ENCODE data around the gene SLC22A2. TPM values are rescaled to one million over a fixed set of nuclear protein-coding genes. Genes with fewer than 3 reads are reported as not detected.
"Not testable (repeated sequence)": the region's sequence is repeated elsewhere in the genome, so short reads cannot be mapped to it uniquely, and the experiment has no call there.

Gene SLC22A2
- total RNA-seq, 1 donor from 2014 or later = not detected

GRCh38 chr6:160239929-160240690, 18.5 kb downstream of the SLC22A2 start:
- TF ChIP-seq CTCF (IDR thresholded peaks at IDR 0.05; ENCODE audit: borderline replicate concordance) = no peak
- no peak overlapping the region for H3K27ac ChIP-seq (replicated peaks)
- no peaks in the 10 kb centered on the region for H3K27me3 ChIP-seq (ENCODE audit: low read depth)
- H3K36me3 ChIP-seq = no peaks in the 10 kb centered on the region
- H3K4me1 ChIP-seq = no peaks in the 10 kb centered on the region
- no peak for DNase-seq
- peaks cover 17% of the 10 kb centered on the region for H3K9me3 ChIP-seq (replicated peaks)
- intact Hi-C loops (cut with micrococcal nuclease) = no loop called here
- H3K4me3 ChIP-seq = no peak overlapping the region

GRCh38 chr6:160238761-160239751, 19.6 kb downstream of the SLC22A2 start:
- peaks cover 17% of the 10 kb centered on the region for H3K9me3 ChIP-seq (replicated peaks)
- no peaks in the 10 kb centered on the region for H3K36me3 ChIP-seq
- intact Hi-C loops (cut with micrococcal nuclease) = no loop called here
- H3K4me1 ChIP-seq = no peaks in the 10 kb centered on the region
- no peaks in the 10 kb centered on the region for H3K27me3 ChIP-seq (ENCODE audit: low read depth)
- DNase-seq = no peak
- H3K4me3 ChIP-seq = no peak overlapping the region
- no peak overlapping the region for H3K27ac ChIP-seq (replicated peaks)
- TF ChIP-seq CTCF (IDR thresholded peaks at IDR 0.05; ENCODE audit: borderline replicate concordance) = no peak

GRCh38 chr6:160238278-160238711, 20.3 kb downstream of the SLC22A2 start:
- peaks cover 17% of the 10 kb centered on the region for H3K9me3 ChIP-seq (replicated peaks)
- H3K4me1 ChIP-seq = no peaks in the 10 kb centered on the region
- no peak for TF ChIP-seq CTCF (IDR thresholded peaks at IDR 0.05; ENCODE audit: borderline replicate concordance)
- H3K36me3 ChIP-seq = no peaks in the 10 kb centered on the region
- no peak overlapping the region for H3K27ac ChIP-seq (replicated peaks)
- no peaks in the 10 kb centered on the region for H3K27me3 ChIP-seq (ENCODE audit: low read depth)
- intact Hi-C loops (cut with micrococcal nuclease) = no loop called here
- no peak overlapping the region for H3K4me3 ChIP-seq
- DNase-seq = no peak

- H3K4me1 ChIP-seq; DNase-seq; H3K27ac ChIP-seq (replicated peaks); H3K4me3 ChIP-seq; intact Hi-C loops (cut with micrococcal nuclease); H3K27me3 ChIP-seq (ENCODE audit: low read depth); H3K36me3 ChIP-seq: not testable (repeated sequence)
- H3K9me3 ChIP-seq (replicated peaks) = peaks cover 17% of the 10 kb centered on the region
Observed at GRCh38 chr6:160237597-160238275, 20.9 kb downstream of the SLC22A2 start.

GRCh38 chr6:160236235-160236872, 22.3 kb downstream of the SLC22A2 start:
- H3K27ac ChIP-seq (replicated peaks); H3K4me1 ChIP-seq; intact Hi-C loops (cut with micrococcal nuclease); DNase-seq; H3K36me3 ChIP-seq; H3K4me3 ChIP-seq; H3K27me3 ChIP-seq (ENCODE audit: low read depth): not testable (repeated sequence)
- H3K9me3 ChIP-seq (replicated peaks) = peaks cover 17% of the 10 kb centered on the region

- H3K36me3 ChIP-seq; H3K4me1 ChIP-seq; H3K27ac ChIP-seq (replicated peaks); H3K27me3 ChIP-seq (ENCODE audit: low read depth); intact Hi-C loops (cut with micrococcal nuclease); H3K4me3 ChIP-seq; DNase-seq: not testable (repeated sequence)
- H3K9me3 ChIP-seq (replicated peaks) = peaks cover 17% of the 10 kb centered on the region
Observed at GRCh38 chr6:160233950-160234640, 24.5 kb downstream of the SLC22A2 start.
